Limb (tissue), 2 donors: ENCODE data around the gene MRPL3.
"Not testable (repeated sequence)": the region's sequence is repeated elsewhere in the genome, so short reads cannot be mapped to it uniquely, and the experiment has no call there.

Experiments used
- DNase-seq, 2 donors: peaks; one replicate each; pipeline ENCODE4 v3.0.0-alpha.2; 2016; ENCODE audit errors: extremely low spot score in 2 of 2

The MRPL3 gene

GRCh38 chr3:131494706-131495105 lies 8.1 kb downstream of the MRPL3 start:
- DNase-seq = no peak

- DNase-seq = no peak
These were observed 11.0 kb downstream of the MRPL3 start for GRCh38 chr3:131491775-131492174.

GRCh38 chr3:131491084-131491483 lies 11.7 kb downstream of the MRPL3 start:
- no peak for DNase-seq

GRCh38 chr3:131486545-131486944 lies 16.2 kb downstream of the MRPL3 start:
- not testable (repeated sequence) for DNase-seq

- DNase-seq = no peak
These were observed 17.7 kb downstream of the MRPL3 start for GRCh38 chr3:131485119-131485518.

GRCh38 chr3:131484496-131485111 lies 18.2 kb downstream of the MRPL3 start:
- no peak for DNase-seq

- no peak for DNase-seq
These were observed 22.7 kb downstream of the MRPL3 start for GRCh38 chr3:131480116-131480515.

- DNase-seq = no peak
These were observed 25.0 kb downstream of the MRPL3 start for GRCh38 chr3:131477813-131478212.

- no peak for DNase-seq
These were observed 28.7 kb downstream of the MRPL3 start for GRCh38 chr3:131474115-131474514.

GRCh38 chr3:131470377-131470776 lies 32.4 kb downstream of the MRPL3 start:
- no peak for DNase-seq

GRCh38 chr3:131458653-131459052 lies 44.1 kb downstream of the MRPL3 start:
- DNase-seq = no peak

GRCh38 chr3:131457220-131457619 lies 45.6 kb downstream of the MRPL3 start:
- no peak for DNase-seq

- no peak for DNase-seq
These were observed 48.3 kb downstream of the MRPL3 start for GRCh38 chr3:131454501-131454900.

- DNase-seq = no peak
These were observed 49.2 kb downstream of the MRPL3 start for GRCh38 chr3:131453533-131453932.

- no peak for DNase-seq
These were observed 55.4 kb downstream of the MRPL3 start for GRCh38 chr3:131447349-131447748.

- no peak for DNase-seq
These were observed 58.6 kb downstream of the MRPL3 start for GRCh38 chr3:131444180-131444579.

GRCh38 chr3:131439084-131439483 lies 63.7 kb downstream of the MRPL3 start:
- no peak for DNase-seq

- DNase-seq = no peak
These were observed 67.8 kb downstream of the MRPL3 start for GRCh38 chr3:131435000-131435399.

- DNase-seq = no peak
These were observed 70.3 kb downstream of the MRPL3 start for GRCh38 chr3:131432441-131432840.

GRCh38 chr3:131431754-131432153 lies 71.0 kb downstream of the MRPL3 start:
- DNase-seq = no peak

- no peak for DNase-seq
These were observed 75.5 kb downstream of the MRPL3 start for GRCh38 chr3:131427226-131427625.

- no peak for DNase-seq
These were observed 80.7 kb downstream of the MRPL3 start for GRCh38 chr3:131421957-131422498.

GRCh38 chr3:131421301-131421700 lies 81.5 kb downstream of the MRPL3 start:
- DNase-seq = no peak

GRCh38 chr3:131417751-131418150 lies 85.0 kb downstream of the MRPL3 start:
- DNase-seq = no peak
